Astrocyte of the cerebellum (primary cell): ENCODE results near the gene ERBB4.

ENCODE experiments used
- DNase-seq: peaks from one replicate; pipeline ENCODE4 v3.0.0-alpha.2; 2011; ENCODE audit warnings: low read depth
- H3K4me3 ChIP-seq: 2 replicates; pipeline ENCODE4 v1.5.1; 2011; ENCODE audit warnings: mild to moderate bottlenecking, low read depth, low read length, moderate library complexity
- CTCF ChIP-seq: IDR thresholded peaks from 2 replicates; pipeline ENCODE4 v1.5.1; 2012; ENCODE audit warnings: low read length, low read depth, moderate library complexity, mild to moderate bottlenecking; ENCODE audit errors: missing control alignments
- in situ Hi-C: cut with HindIII; loops from 2 replicates; pipeline ENCODE4 v1.10.0; 2017; ENCODE audit warnings: low sequenced_read_pairs

The ERBB4 gene

GRCh38 chr2:212451786-212452231, 86.8 kb downstream of the ERBB4 start:
- in situ Hi-C loops = no loop called here
- DNase-seq = peak; percentile 24
- H3K4me3 ChIP-seq = no peak overlapping the region
- no peak for TF ChIP-seq CTCF

DNA sequence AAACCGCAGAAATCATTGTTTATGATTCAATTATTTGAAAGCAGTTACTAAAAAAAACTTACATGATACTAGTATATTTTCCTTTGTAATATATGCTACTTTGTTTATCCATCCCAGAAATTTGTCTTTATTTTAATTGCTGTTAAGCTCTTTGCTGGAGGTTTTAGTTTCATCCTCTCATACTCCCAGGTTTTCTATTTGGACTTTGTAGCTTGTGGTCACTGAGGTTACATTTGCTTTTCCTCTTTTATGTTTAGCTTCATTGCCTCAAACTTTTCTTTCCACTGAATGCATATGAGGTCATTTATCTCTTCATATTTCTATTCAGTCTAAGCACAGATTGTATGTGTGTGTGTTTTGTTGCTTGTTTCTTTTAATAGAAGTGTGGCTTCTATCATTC, 89.9 kb downstream of the ERBB4 start:
- no peak overlapping the region for H3K4me3 ChIP-seq
- in situ Hi-C loops = no loop called here
- TF ChIP-seq CTCF = no peak
- peak; percentile 20 for DNase-seq

DNA sequence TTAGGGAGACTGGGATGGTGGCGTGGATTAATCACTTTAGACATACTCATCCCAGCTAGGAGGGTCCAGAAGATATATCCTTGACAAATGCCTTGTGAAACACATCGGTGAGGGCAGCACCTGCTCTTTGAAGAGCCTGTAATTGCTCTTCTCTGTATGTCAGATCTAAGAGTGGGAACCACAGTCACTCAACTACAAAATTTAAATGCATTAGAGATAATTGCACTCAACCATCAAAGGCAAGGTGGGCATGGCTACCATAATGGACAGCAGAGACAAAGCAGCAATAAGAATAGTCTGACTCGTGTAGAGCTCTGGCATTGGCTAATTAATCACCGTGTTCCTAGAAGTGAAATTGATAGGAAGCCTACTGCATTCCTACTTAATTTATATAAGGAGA, 96.8 kb downstream of the ERBB4 start:
- in situ Hi-C loops = no loop called here
- DNase-seq = no peak
- TF ChIP-seq CTCF = no peak
- no peak overlapping the region for H3K4me3 ChIP-seq

GRCh38 chr2:212441141-212441540, 97.5 kb downstream of the ERBB4 start:
- no peak for TF ChIP-seq CTCF
- in situ Hi-C loops = no loop called here

DNA sequence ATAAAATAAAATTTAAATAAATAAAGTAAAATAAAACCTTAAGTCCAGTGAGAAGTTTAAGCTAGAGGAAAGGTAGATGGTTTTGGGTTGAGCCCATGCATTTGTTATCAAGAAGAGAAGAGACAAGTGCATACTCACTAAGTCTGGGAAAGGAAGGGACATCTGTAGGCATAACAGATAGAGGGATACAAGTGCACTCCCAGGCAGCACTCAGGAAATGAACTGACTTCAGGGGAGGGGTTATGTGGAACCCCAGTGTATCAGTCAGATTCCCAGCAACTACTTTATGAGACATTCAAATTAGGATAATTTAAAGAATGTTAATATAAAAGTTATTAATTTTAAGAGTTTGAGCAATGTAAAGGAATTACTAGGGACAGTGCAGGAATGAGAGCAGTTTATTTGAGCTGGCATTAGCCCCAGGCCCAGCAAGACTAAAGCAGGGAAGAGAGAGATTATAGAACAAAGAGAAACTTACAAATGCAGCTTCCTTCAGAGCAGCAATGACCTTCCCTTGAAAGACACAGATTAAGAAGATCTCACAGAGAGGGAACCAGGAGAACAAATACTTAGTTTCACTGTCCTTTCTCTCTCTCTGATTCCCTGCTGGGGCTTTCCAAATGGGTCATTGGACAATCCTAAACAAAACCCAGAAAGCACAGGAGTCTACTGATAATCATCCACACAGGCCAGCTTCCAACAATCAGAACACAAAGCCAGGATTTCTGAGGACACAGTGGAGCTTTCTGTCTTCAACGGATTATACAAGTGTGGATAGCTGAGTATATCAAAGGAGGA, 109.7 kb downstream of the ERBB4 start:
- no peak for TF ChIP-seq CTCF
- no peak for DNase-seq
- H3K4me3 ChIP-seq = no peak overlapping the region
- in situ Hi-C loops = no loop called here

More at GRCh38 chr2:212441141-212441540, 97.5 kb downstream of the ERBB4 start:
- DNase-seq = no peak
- H3K4me3 ChIP-seq = no peak overlapping the region

GRCh38 chr2:212427638-212428037, 111.0 kb downstream of the ERBB4 start:
- no peak for DNase-seq
- no peak overlapping the region for H3K4me3 ChIP-seq
- in situ Hi-C loops = no loop called here
- TF ChIP-seq CTCF = no peak
